HG03097 (cell line): ENCODE results near the gene MSH4.
"Not testable (repeated sequence)": the region's sequence is repeated elsewhere in the genome, so short reads cannot be mapped to it uniquely, and the experiment has no call there.

Experiments used
- ATAC-seq: cut with Tn5 transposase; IDR thresholded peaks from one replicate; pipeline ENCODE4 v1.9.1; 2021; ENCODE audit not compliant: unreplicated experiment, low FRiP score

Gene MSH4

DNA sequence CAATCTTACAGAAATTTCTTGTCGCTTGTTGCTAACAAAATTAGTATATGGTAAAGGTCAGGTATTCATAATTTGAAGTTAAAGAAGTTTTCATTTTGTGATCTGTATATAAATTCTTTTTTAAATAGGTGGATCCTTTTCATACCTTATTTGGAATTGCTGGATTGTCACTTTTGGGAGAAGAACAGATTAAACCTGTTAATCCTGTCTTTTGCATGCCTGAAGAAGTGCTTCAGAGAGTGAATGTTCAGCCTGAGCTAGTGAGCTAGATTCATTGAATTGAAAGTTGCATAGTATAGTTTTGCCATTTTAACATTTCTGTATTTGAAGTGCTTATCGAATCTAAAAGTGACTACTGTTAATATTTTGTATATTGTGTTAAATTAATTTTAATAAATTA, 2.3 kb upstream of the MSH4 start:
- no peak for ATAC-seq

DNA sequence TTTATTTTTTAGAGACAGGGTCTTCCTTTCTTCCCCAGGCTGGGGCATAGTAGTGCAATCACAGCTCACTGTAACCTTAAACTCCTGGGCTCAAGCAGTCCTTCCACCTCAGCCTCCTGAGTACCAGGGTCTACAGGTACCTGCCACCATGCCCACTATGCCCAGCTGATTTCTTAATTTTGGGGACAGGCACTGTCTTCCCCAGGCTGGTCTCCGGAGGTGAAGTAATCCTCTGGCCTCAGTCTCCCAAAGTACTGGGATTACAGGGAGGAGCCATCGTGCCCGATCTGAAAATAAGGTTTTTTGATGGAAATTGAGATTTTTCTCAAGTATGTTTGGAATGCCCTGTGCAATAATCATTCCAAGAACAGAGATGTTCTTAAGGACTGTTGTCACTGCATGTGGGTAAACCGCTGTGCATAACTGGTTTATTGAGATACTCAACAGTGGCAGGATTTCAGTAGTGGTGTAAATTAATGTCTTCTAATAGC, 934 bp upstream of the MSH4 start:
- no peak for ATAC-seq

DNA sequence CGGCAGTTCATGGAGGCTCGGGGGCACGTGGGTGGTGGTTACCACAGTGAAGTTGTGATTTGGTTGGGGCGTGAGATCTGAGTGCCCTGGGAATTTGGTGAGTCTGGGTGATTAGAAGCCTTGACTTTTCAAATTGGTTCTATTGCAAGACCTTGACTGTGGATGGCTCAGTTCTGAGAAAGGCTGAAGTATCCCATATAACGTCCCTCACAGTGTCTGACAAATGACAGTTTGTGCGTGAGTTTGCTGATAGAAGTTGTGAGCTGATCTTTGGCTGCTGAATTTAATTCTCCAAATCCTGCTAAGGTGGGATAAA, 549 bp downstream of the MSH4 start:
- no peak for ATAC-seq

DNA sequence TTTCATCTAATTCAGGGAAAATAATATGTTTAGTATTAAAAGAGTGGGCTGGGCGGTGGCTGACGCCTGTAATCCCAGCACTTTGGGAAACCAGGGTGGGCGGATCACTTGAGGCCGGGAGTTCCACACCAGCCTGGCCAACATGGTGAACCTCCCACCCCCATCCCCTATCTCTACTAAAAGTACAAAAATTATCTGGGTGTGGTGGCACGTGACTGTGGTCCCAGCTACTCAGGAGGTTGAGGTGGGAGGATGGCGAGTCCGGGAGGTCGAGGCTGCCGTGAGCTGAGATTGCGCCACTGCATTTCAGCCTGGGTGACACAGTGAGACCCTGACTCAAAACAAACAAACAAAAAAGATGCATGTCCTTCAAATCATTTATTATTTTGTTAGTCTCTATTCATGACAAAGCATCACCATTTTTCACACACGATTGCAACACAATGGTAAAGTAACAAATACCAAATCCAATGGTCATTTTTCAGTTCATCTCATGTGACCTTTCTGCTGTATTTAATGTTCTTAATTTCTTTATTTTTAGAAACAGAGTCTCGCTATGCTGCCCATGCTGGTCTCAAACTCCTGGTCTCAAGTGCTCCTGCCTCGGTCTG, 1.0 kb downstream of the MSH4 start:
- ATAC-seq, result no peak

DNA sequence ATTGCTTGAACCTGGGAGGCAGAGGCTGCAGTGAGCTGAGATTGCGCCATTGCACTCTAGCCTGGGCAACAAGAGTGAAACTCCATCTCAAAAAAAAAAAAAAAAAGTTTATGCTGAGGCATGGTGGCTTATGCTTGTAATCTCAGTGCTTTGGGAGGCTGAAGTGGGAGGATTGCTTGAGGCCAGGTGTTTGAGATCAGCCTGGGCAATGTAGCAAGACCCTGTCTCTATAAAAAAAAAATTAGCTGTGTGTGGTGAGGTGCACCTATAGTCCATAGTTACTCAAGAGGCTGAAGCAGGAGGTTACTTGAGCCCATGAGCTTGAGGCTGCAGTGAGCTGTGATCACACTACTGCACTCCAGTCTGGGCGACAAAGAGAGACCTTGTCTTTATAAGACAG, 4.8 kb downstream of the MSH4 start:
- ATAC-seq, result not testable (repeated sequence)

DNA sequence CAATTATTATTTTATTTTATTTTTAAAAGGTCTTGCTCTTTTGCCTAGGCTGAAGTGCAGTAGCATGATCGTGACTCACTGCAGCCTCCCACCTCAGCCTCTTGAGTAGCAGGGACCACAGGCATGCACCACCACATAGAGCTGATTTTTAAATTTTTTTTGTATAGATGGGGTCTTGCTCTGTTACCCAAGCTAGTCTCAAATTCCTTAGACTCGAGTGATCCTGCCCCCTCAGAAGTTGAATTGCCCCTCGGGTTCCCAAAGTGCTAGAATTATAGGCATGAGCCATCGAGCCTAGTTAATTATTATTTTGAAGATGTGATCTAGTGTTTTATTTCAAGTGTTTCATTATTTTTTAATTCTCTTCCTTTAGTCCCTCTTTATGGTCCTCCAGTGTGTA, 12.2 kb downstream of the MSH4 start:
- ATAC-seq, result no peak

DNA sequence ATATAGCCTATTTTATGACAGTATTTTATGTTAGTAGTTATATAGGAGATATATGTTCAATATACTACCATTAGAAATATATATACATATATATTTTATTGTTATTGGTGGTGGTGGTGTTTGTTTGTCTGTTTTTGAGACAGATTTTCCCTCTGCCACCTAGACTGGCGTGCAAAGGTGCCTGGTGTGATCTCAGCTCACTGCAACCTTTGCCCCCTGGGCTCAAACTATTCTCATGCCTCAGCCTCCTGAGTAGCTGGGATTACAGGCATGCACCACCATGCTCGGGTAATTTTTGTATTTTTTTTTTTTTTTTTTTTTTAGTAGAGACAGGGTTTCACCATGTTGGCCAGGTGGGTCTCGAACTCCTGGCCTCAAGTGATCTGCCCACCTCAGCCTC, 13.4 kb downstream of the MSH4 start:
- not testable (repeated sequence) for ATAC-seq

DNA sequence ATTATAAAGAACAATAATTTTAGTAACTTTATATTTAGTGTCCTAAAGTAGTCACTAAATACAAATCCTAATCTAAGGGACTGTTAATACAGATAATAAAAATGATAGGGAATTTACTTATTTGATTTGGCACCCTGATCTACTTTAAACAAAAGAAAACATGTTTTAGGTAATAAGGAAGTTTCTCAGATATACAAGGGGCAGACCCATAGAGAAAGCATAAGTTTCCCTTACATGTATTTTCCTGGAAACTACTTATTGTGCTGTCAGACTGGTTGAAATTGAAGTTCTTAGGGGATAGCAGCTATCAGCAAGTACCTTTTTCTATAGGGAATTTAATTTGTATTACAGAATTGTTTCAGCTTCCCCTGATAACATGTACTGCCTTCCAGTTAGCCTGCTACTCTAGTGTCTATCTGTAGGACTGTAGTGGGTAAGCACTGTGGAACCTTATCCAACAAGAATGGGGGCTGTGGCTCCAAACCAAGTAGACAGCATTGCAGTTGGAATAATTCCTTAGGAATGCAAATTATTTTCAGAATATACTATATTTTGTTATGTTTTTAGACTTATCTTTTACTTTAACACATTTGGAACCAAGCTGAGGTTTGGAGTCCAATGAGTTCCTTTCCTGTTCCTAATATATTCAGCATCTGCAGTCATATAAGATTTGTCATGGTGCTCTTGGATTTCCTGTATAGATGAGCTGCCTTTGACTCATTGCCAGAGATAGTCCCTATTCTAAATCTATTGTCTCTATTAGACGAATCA, 14.7 kb downstream of the MSH4 start:
- no peak for ATAC-seq

DNA sequence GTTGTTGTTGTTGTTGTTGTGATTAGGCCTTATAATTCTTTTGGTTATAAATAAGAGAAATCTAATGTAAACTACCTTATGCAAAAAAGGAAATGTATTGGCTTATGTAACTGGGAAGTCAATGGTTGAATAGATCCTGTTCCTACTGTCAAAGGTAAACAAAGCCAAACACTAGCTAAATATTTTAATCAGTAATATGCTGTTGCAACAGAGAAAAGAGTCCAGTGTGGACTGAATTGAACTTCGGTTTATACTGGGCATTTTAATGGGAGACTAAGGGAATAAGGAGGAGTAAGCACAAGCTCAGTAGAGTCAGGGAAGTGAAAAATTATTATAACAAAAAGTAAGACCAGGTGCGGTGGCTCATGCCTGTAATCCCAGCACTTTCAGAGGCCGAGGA, 15.4 kb downstream of the MSH4 start:
- no peak for ATAC-seq

DNA sequence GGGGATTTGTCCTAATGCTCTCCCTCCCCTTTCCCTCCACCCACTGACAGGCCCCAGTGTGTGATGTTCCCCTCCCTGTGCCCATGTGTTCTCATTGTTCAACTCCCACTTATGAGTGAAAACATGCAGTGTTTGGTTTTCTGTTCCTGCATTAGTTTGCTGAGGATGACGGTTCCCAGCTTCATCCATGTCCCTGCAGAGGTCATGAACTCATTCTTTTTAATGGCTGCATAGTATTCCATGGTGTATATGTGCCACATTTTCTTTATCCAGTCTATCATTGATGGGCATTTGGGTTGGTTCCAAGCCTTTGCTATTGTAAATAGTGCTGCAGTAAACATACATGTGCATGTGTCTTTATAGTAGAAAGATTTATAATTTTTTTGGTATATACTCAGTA, 26.9 kb downstream of the MSH4 start:
- not testable (repeated sequence) for ATAC-seq

DNA sequence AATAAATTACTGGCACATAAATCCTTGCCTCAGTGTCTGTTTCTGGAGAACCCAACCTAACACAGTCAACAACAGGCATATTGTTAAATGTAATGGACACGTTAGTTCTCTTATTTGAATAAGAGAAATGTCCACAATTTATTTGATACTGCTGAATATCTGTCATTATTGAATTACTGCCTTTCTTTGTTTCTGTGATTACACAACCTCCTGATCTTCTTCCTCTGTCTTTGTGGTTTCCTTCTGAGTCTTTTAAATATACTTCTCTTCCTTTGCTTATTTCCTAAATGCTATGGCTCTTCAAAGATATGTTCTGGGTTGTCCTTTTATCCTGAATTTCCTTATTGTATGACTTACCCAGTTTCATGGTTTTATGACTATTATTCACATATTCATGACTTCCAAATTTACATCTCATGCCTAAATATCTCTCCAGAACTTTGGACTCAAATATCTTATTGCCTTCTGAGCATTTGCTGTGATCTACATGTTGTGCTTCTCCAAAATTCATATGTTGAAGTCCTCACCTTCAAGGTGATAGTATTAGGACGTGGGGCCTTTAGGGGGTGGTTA, 39.9 kb downstream of the MSH4 start:
- ATAC-seq, result no peak

DNA sequence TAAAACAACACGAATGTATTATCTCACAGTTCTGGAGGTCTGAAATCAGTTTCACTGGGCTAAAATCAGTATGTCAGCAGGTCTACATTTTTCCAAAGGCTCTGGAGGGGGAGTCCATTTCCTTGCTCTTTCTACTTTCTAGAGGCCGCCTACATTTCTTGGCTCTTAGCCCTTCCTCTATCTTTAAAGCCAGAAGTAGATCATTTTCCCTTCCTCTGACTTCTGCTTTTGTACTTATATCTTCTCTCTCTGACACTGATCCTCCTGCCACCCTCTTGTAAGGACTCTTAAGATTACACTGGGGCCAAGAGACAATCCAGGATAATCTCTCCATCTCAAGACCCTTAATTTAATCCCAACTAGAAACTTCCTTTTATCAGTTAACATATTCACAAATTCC, 41.4 kb downstream of the MSH4 start:
- ATAC-seq, result no peak

DNA sequence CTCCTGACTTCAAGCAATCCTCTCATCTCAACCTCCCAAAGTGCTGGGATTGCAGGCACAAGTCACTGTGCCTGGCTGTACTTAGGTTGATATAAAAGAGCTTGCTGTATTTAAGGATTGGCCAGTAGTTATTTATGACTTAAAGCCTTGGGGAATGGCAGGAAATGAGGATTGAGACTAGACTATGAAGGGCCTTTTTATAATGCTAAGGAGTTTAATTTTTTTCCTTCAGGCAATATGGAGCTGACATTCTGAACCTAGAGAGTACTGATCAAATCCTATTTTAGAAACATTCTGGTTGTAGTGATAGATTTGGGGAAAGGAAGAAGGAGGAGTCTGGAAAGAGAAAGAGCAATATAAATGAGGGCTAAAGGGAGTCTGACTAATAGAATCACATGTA, 44.7 kb downstream of the MSH4 start:
- ATAC-seq, result no peak

DNA sequence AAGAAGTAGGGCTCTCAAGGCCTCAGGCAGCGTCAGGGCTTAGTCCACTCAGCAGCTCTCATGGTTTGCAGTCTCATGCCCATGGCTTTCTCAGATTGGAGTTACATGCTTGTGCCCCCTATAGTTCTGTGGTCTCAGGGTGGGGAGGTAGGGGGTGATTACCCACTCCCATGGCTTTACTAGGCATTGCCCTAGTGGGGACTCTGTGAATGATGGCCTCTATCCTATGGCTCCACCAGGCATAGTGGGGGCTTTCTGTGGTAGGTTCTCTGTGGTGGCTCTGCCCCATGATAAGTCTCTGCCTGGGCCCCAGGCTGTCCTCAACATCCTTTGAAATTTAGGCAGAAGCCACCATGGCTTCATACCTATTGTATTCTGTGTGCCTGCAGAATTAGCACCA, 48.9 kb downstream of the MSH4 start:
- no peak for ATAC-seq

DNA sequence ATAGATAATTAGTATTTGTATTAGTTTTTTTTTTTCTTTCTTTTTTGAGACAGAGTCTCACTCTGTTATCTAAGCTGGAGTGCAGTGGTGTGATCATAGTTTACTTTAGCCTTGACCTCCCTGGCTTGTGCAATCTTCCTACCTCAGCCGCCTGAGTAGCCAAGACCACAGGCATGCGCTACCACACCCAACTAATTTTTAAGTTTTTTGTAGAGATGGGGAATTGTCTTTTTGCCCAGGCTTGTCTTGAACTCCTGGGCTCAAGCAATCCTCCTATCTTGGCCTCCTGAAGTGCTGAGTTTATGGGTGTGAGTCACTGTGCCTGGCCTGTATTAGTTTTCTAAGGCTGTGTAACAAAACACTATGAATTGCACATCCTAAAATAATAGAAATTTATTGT, 58.3 kb downstream of the MSH4 start:
- ATAC-seq, result no peak

DNA sequence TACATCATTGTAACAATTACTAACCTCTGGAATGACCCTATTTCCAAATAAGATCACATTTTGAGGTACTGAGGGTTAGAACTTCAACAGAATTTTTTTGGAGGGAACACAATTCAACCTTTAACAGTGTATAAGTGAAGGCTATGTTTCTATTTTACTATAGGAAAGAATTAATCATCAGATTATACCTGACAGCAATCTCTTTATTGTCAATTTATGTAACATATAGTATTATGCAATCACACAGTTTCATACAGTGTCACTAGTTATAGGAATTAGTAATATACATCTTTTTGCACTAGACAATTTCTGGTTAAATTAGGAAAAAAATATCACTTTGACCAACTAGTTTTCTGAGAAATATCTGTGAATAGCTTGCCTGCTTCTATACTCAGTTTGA, 59.1 kb downstream of the MSH4 start:
- ATAC-seq, result no peak

DNA sequence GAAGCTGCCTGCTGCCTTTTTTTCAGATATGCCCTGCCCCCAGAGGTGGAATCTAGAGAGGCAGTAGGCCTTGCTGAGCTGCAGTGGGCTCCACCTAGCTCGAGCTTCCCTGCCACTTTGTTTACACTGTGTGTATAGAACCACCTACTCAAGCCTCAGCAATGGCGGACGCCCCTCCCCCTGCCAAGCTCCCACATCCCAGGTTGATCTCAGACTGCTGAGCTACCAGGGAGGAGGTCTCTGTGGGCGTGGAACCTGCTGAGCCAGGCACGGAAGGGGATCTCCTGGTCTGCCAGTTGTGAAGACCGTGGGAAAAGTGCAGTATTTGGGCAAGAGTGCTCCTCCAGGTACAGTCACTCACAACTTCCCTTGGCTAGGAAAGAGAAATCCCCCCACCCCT, 65.1 kb downstream of the MSH4 start:
- no peak for ATAC-seq

DNA sequence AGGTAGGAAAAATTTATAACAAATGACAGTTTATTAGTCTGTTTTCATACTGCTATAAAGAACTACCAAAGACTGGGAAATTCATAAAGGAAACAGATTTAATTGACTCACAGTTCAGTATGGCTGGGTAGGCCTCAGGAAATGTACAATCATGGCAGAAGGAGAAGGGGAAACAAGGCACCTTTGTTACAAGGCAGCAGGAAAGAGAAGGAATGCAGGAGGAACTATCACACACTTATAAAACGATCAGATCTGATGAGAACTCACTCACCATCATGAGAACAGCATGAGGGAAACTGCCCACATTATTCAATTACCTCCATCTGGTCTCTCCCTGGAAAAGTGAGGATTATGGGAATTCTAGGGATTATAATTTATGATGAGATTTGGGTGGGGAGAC, 74.3 kb downstream of the MSH4 start:
- no peak for ATAC-seq

DNA sequence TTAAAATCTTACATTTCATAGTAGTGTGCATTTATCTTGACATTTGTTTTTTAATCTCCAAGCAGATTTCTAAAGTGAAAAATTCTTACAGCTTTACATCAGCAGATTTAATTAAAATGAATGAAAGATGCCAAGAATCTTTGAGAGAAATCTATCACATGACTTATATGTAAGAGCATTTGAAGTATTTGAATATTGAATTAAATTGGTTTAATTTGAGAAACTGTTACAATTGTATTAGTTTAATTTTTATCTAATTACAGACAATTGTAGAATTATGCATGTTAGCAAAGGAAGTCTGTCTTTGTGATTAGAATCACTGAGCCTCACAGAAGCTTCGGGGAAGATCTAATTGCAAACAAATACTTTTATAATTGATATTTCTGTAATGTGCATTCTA, 83.3 kb downstream of the MSH4 start:
- ATAC-seq, result no peak

DNA sequence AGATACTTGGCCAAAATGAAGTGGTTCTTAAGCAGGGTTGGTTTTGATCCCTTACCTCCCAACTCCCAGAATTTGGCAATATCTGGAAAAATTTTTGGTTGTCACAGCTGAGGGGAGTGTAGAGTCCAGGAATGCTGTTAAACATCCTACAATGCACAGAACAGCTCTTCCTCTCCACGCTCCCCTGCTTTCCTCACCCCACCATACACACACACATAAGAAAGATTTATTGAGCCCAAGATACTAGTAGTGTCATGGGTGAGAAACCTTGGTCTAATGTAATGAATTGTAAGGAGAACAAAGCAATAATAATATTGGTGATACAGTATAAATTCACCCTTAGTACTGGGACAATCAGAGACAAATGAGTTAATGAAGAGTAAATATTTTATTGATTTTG, 87.8 kb downstream of the MSH4 start:
- no peak for ATAC-seq

DNA sequence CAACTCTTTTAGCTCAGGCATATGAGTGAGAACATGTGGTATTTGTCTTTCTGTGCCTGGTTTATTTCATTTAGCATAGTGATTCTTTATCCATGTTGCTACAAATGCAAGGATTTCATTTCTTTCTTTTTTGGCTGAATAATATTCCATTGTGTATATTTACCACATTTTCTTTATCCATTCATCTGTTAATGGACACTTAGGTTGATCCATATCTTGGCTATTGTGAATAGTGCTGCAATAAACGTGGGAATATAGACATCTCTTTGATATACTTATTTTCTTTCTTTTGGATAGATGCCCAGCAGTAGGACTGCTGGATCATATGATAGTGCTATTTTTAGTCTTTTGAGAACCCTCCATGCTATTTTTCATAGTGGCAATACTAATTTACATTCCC, 104.7 kb downstream of the MSH4 start:
- ATAC-seq, result no peak

DNA sequence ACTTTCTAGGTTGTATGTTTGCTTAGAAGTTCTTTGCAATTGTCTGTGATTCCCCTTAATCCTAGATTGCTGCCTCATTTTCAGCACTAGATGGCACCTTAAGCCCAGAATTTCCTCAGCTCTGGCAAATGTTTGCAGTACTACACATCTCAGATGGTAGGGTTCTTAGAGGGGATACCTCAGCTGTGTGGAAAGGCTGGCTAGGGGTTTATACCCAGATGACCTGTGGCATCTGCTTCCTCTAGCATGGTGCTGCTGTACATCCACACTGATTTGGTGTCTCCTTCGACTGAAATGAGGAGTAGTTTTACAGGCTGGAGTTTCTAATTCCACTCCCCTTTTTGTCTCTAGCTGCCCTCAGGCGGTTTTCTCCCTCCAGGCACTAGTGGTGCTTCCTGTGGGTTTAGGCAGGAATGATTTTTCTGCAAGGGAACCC, 112.1 kb downstream of the MSH4 start:
- peak; percentile 76 for ATAC-seq
